Endometrial microvascular endothelial cells (primary cell): ENCODE data around the gene HERPUD2. TPM values are rescaled to one million over a fixed set of nuclear protein-coding genes. Genes with fewer than 3 reads are reported as not detected.
"Not testable (repeated sequence)": the region's sequence is repeated elsewhere in the genome, so short reads cannot be mapped to it uniquely, and the experiment has no call there.

Experiments
- in situ Hi-C: cut with HindIII; loops from 2 replicates; pipeline ENCODE4 v1.10.0; 2017; ENCODE audit warnings: low sequenced_read_pairs, low pct_unique_long_range_greater_than_20kb; ENCODE audit errors: inconsistent ontology term
- total RNA-seq: library from RNA; depleted of rRNA; stranded (reverse); fragments of >200 nt; gene quantifications from one replicate; pipeline ENCODE4 v1.2.3, GENCODE V29; 2015; ENCODE audit errors: inconsistent ontology term

HERPUD2 gene
- total RNA-seq, 1 donor from 2014 or later = 30.6 TPM

GRCh38 chr7:35717013-35717412, 22.1 kb upstream of the HERPUD2 start:
- in situ Hi-C loops = loop anchor here (25.0 kb wide), 1 partner anchor 95 kb away; the partner anchor contains the start of gene SEPTIN7

DNA sequence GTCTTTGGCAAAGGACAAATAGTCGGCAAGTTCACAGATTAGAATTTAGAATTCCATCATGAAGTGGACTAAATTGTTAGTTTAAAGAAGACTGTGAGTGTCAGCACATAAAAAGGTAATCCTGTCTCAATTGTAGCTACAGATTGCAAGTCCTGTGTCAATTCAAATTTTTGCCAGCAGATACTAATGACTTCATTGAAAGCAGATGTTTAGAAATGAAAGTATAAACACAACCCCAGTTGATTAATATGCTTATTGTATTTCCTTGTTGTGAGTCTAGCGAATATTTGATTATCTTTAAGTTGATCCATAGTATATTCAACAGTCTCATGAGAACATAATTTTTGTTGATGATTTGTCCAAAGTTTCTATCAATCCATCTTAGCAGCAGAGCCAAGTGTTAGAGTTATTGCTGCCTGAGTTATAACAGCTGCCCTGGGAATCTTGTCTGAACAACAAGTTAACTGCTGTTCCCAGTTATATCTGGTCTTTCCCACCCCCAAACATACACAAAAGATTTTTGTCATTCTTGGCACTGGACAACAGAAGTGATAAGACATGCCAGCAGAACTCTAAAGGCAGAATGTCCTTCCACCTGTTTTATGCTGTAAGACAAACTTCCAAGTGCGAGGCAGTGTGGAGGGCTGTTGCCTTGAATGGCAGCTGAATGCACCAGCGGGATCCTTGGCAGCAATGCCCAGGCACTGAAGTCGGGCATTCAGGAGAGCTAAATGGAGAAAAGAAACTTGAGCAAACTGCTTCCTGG, 21.3 kb upstream of the HERPUD2 start:
- in situ Hi-C loops = loop anchor here (25.0 kb wide), 1 partner anchor 96 kb away; the partner anchor contains the start of gene SEPTIN7

- in situ Hi-C loops = loop anchor here (25.0 kb wide), 1 partner anchor 97 kb away; the partner anchor contains the start of gene SEPTIN7
Measured at GRCh38 chr7:35714862-35715261, 19.9 kb upstream of the HERPUD2 start.

- in situ Hi-C loops = loop anchor here (25.0 kb wide), 1 partner anchor 98 kb away; the partner anchor contains the start of gene SEPTIN7
Measured at GRCh38 chr7:35714407-35714806, 19.5 kb upstream of the HERPUD2 start.

DNA sequence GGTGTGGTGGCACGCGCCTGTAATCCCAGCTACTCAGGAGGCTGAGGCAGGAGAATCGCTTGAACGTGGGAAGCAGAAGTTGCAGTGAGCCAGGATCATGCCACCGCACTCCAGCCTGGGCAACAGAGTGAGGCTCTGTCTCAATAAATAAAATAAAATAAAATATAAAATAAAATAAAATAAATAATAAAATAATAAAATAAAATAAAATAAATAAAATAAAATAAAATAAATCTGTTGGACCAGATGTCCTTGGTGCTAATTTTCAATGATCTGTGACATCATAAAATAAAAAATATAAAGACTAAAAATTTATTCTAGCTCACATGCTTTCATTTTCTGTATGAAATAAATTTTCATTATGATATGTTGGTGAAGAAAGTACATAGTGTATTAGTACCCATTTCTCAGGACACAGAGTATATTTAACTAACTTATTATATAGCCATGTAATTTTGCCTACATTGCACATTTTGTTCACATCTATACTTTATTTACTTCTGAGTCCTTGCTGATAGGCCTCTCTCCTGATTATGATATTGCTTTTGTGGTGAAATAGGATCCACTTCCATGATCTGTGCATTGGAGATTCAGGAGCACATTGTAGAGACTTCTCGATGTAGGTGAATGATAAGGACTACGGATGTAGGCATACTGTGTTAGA, 17.8 kb upstream of the HERPUD2 start:
- in situ Hi-C loops = loop anchor here (25.0 kb wide), 1 partner anchor 100 kb away; the partner anchor contains the start of gene SEPTIN7

GRCh38 chr7:35707422-35707821, 12.5 kb upstream of the HERPUD2 start:
- in situ Hi-C loops = loop anchor here (25.0 kb wide), 1 partner anchor 105 kb away; the partner anchor contains the start of gene SEPTIN7

DNA sequence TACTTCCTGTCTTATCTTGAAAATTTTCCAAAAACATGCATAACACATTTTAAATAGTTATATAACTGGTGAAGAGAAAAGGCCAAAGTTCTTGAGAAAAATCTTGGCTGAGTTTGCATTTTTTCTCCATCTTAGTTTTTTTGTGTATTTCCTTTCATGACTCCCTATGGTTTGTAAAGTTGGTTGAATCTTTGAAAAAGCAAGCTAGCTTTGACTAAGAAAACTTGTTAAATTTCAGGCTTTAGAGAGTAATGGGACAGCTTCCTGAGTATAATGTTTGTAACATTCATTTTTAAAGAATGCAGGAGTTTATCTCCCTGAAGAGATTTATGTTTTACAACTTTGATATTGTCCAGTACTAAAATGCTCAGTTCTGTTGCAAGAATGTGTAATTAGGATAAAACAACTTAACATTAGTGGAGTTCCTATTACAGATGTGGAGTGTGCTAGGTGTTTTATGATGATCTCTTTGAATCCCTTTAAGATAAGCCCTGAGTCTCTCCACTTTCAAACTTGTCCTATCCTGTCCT, 11.1 kb upstream of the HERPUD2 start:
- in situ Hi-C loops = loop anchor here (25.0 kb wide), 1 partner anchor 106 kb away; the partner anchor contains the start of gene SEPTIN7

DNA sequence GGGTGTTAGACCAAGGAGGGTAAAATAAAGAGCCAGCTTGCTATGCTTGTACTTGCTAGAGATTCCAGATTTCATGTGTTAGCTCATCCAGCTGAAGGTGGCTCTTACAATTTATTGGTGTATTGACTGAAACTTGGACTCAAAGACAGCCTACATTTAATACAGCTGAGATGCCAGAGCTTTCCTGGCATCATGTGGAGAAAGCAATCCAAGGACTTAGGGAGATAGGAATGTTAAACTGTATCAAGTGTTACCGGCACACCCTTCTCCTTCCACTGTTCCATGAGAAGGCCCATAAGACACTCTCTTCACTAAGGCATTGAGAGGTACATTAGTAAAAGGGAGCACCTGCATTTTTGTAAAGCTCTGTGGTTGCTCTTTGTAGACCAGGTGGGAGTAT, 9.3 kb upstream of the HERPUD2 start:
- in situ Hi-C loops = loop anchor here (25.0 kb wide), 1 partner anchor 108 kb away; the partner anchor contains the start of gene SEPTIN7

DNA sequence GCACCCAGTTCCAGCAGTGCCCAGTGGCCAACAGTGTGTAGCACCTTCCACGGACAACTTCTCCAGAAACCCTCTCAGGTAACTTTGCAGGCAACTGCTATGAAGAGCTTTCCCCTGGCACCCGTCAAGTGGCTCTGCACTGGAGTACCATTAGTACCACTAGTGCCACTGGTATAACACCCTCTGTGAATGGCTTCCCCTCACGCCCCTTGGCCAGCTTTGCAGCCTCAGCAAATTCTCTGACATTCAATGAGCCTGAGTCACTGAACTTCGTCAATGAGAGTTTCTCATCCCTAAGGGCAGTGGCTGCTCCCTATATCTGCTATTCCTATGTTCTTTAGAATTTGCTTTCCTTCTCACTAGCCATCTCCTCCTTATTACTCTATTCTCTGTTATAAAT, 7.6 kb upstream of the HERPUD2 start:
- in situ Hi-C loops = loop anchor here (25.0 kb wide), 1 partner anchor 110 kb away; the partner anchor contains the start of gene SEPTIN7

GRCh38 chr7:35701287-35701900, 6.5 kb upstream of the HERPUD2 start:
- in situ Hi-C loops = loop anchor here (25.0 kb wide), 1 partner anchor 111 kb away; the partner anchor contains the start of gene SEPTIN7

GRCh38 chr7:35700865-35701264, 5.9 kb upstream of the HERPUD2 start:
- in situ Hi-C loops = loop anchor here (25.0 kb wide), 1 partner anchor 111 kb away; the partner anchor contains the start of gene SEPTIN7

DNA sequence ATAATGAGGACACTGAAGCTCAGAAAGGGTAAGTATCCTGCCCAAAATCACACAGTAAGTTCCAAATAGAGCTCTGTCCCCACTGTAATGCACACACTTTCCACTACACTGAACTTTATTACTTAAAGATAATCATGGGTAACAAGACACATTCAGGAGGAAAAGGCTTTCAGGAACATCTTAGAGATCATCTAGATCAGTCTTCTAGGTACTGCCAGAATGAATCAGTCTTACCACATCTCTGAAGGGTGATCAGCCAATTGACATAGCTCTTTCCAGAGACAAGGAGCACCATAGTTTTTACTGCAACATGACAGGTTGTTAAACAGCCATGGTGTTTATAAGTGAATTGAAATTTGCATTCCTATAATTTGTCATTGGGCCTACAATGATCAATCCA, 5.4 kb upstream of the HERPUD2 start:
- in situ Hi-C loops = loop anchor here (25.0 kb wide), 1 partner anchor 112 kb away; the partner anchor contains the start of gene SEPTIN7

DNA sequence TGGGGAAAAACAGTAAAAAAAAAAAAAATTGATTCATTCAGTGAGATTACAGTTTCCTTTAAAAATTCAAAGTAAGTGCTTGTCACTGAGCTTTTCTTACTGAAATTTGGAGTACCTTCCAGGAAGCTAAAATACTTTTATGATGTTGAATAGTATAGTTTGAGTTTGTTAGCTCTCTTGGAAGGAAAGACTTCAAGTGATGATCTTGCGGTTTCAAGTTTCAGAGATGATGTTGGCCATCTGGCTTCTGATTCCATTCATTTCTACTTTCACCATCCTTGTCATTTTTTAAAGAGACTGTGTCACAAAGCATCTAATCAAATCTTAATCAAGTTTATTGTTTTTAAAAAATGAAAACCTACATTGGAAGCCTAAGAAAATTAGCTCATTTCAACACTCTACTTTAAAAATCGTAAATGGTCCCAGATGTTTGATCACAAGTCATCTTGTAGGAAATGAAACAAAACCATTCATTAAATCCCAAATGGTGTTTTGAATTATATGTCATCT, 4.9 kb upstream of the HERPUD2 start:
- in situ Hi-C loops = loop anchor here (25.0 kb wide), 1 partner anchor 112 kb away; the partner anchor contains the start of gene SEPTIN7

DNA sequence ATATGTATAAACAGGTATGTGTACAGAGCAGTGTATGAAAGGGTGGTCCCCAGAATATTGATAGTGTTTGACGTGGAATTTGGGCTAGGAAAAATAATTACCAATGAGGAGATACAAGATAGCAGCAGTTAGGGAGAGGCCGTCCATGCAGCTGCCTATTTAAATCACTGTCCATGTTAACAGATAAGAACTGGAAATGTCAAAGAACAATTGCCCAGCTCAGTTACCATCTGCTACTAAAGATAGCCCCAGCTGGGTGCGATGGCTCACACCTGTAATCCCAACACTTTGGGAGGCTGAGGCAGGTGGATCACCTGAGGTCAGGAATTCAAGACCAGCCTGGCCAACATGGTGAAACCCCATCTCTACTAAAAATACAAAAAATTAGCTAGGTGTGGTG, 3.4 kb upstream of the HERPUD2 start:
- in situ Hi-C loops = not testable (repeated sequence)

DNA sequence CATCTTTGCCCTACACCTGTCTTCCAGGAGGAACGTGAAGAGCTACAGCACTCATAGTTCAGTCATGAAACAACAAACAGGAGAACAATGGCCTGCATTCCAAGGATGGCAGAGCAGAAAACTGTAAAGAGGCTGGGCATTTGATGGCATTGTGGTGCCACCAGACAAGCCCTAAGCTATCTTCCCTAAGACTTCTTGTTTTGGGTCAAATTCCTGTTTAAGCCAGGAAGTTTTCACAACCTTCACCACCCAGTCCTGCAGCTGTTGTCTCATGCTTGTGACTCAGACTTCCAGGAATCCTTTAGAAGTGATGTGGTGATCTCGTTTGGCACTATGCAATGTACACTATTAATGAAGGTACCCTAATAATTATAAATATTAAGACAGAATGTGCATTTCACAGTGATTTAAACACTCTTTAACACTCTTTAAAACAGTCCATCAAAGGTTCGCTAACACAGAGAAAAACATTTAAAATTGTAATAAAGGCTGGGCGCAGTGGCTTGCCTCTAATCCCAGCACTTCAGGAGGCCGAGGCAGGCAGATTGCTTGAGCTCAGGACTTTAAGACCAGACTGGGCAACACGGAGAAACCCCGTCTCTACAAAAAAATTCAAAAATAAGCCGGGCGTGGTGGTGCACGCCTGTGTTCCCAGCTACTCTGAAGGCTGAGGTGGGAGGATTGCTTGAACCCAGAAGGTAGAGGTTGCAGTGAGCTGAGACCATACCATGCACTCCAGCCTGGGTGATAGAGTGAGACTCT, 2.7 kb upstream of the HERPUD2 start:
- in situ Hi-C loops = no loop called here

DNA sequence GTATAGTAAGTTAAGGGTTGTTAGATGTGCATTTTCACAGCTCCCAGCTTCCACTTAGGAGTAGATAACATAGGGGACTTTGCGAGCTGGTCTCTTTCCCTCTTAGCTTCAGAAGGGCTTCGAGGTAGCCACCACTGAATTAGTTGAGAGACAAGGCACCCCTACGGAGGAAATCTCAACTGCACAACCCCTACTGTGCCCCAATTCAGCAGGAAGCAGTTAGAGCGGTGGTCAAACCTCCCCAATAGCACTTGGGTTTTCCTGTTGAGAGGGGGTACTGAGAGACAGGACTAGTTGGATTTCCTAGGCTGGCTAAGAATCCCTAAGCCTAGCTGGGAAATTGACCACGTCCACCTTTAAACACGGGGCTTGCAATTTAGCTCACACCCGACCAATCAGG, 1.1 kb upstream of the HERPUD2 start:
- in situ Hi-C loops = no loop called here

DNA sequence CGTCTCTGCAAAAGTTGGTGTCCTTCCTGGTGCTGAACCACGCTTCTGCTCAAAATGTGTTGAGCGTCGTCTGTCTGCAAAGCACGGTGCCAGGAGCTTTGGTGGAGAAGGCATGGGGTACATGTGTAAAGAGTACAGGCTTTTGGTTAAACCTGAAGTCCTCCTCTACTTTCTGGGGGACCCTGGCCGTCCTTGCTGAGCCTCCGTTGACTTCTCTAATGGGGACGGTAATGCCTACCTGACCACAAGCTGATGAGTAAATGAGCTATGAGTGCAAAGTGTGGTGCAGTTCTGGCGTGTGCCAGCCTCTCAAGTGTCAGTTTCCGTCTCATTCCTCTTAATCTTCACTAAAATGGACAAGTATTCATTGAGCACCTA, 527 bp upstream of the HERPUD2 start:
- in situ Hi-C loops = no loop called here
